Embryonic facial prominence (tissue), 1 donor: ENCODE results near the gene PLCB1.

Experiments
- DNase-seq: peaks from one replicate; pipeline ENCODE4 v3.0.0-alpha.2; 2016; ENCODE audit errors: extremely low spot score

The PLCB1 gene

DNA sequence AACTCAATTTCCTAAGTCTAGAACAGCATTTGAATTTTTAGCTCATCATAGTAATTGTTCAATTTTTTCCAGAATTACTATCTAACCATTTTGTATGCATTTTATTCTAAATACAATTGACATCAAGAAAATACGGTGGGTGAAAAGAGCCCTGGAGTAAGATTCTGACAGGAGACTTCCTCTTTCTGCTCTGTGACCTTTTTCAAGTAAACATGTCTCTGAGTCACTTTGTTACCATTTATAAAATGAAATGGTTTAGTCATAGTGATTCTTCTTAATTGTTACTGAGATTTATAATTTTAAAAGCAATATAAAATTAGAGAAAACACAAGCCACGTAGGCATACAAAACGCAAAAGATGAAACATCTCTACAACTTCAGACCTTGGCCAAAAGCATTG lies 80.2 kb downstream of the PLCB1 start:
- no peak for DNase-seq

- no peak for DNase-seq
These were observed 81.2 kb downstream of the PLCB1 start for GRCh38 chr20:8213270-8213669.

- no peak for DNase-seq
These were observed 81.9 kb downstream of the PLCB1 start for GRCh38 chr20:8213831-8214587.

- no peak for DNase-seq
These were observed 83.3 kb downstream of the PLCB1 start for GRCh38 chr20:8215361-8215781.

DNA sequence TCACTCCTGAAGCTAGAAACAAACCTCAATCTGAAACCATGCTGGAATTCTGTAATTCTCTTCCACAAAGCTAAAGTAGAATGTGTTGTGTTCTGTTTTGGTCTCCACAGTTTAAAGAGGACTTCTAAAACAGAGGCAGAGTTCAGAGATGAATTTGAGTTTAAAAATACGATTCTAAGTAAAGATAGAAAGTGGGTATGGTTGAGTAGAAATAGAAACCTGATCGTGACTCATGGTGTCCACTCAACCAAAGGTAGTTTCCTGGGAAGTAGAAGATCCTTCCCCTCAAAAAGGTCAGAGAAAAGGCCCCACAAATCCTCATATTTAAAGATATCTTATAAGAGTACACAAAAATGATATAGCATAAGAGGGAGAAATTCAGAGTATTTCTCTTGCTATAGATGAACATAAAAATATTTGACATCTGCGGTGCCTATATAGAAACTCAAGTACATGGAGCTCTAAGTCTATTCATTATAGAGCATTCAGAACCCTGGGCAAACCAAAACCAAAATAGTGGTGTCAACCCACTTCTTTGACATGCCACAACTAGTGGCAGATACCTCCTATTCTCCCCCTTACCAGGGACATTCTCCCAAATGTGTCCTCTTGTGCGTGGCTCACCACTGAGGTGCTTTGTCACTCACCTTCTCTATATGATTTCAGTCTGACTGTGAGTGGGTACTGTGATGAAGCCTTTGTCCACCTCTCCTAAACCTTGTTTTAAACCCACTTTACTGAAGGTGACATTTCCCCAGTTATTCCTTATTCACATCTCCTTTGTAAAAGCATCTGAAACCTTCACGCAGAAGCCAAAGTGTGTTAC lies 84.5 kb downstream of the PLCB1 start:
- DNase-seq: no peak

DNA sequence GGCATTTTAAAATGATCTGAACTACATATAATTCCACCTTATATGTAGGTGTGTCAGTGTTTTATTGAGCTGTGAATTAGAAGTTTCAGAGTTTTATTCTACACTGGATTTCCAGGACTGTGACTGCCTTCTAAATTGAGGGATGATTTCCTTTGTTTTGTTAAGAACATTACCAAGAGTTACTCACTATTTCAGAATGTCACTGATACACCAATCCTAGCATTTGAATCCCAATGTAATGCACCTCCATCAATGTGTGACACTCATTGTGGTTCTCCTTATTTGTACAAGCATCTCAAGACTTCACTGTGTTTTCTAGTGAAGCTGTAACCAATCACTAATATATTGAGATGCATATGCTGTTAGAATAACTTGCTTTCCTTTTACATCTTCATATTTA lies 86.8 kb downstream of the PLCB1 start:
- no peak for DNase-seq

DNA sequence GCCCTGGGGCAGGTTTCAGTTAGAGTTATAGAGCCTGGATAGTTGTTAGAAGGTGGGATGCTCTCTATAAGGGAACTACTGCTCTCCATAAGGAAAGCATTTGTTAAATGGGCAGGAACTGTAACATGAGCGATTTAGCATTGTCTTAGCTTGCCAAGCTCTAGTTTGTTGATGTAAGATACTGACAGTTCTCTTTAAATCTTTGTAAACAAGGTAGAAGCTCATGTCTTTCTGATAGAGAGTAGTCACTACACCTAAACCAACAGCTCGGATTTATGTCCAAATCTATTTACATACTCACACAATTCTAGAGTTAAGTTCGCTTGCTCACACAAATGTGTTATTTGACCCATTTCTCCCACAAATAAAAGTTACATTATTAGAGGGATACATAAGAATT lies 87.3 kb downstream of the PLCB1 start:
- no peak for DNase-seq

DNA sequence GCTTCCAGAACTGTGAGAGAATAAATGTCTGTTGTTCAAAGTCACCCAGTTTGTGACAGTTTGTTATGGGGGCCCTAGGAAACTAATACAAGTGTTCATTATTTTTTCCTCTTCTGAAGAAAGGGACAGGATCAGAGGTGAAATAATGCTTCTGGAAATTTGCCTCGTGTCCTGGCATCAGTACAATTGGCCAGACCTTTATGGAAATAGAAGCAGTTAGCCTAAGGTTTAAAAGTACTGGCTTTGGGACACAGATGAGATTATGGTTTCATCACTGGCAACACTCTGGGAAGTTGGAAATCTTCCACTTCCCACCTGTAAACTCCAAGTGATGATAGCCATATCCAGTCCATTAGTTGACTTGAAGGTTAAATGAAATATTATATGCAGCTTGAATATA lies 88.7 kb downstream of the PLCB1 start:
- no peak for DNase-seq

GRCh38 chr20:8221887-8222419 lies 89.9 kb downstream of the PLCB1 start:
- no peak for DNase-seq

DNA sequence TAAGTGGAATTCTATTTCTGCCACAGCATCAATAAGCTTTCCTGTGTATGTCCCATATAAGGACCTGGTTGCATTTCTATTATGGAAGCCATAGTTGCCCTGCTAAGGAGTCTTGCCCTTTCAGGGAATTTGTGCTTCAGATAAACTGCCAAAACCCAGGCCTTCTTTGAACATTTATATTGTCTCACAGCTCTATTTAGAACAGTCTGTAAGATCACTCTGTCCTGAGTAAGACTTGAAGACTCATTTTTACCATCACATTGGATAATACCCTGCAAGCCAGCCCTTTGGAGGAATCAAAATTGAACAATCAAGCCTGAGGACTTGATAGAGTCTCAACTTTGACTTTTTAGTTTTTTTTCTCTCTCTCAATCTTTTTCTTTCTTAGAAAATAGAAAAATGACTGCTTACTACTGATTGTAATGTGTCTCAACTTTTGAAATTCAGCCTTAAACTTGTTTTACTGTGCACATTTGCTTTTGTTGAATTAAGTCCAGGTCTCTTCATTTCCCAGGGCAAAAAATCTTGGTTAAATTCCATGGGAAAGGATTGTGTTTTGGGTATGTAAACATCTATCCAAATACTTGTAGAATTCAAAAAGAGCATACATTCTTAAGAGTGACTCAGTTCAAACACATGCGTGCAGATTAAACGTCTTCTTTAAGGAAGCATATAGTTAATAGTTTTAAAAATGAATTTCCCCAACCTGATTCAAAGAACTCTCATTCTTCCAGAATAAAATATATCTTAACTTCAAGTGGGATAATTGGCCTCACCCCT lies 91.2 kb downstream of the PLCB1 start:
- no peak for DNase-seq

DNA sequence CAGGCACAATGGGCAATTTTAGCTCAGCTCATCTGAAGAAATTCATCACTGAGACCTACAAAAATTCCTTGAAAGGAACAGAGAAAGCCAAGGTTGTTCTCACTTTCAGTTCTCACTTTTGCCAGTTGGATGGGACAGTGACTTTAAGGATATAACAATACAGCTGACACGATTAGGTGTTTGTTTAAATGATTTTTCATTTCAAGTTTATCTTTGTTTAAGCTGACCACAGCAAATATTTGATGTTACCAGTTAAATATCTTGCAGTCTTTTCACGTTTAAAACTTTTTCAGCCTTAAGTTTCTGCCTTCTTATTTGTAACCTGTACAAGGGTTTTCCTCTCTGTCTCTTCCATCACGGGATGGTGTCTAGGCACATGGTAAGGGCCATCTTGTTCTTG lies 93.6 kb downstream of the PLCB1 start:
- DNase-seq: no peak

GRCh38 chr20:8226106-8226505 lies 94.0 kb downstream of the PLCB1 start:
- DNase-seq: no peak

DNA sequence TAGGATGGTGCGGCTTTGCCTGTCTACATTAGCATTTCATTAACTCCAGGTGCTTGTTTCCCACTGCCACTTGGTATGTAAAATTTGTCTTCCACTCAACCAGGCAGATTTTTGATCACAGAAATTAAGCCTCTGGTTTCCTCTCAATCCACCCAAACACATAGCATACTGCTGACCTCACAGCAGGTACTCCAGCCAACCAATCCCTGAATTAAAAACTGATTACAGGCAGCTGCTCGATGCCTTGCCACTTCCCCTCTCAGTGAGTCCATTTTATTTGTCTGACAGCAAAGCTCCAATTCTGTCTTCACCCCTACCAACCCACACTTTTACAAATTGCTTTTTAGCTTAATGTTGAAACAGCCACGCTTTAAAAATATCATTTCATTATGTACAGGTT lies 95.2 kb downstream of the PLCB1 start:
- no peak for DNase-seq

GRCh38 chr20:8228315-8228714 lies 96.2 kb downstream of the PLCB1 start:
- no peak for DNase-seq

DNA sequence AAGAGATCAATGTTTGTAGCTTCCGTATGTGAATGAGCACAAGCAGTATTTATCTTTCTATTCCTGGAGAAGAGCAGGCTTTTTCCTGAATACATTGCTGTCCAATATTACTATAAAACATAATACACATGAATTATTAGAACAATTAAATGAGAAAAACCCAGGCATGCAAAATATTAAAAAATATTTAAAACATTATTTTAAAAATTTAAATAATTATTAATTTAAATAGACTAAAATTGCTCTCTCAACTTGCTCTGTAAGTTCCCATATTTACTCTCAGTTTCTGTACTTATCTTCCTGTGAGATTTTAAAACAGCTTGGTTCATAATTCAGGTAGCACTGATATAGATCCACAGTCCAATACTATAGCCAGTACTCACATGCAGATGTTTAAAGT lies 97.0 kb downstream of the PLCB1 start:
- DNase-seq: no peak

GRCh38 chr20:8231038-8231437 lies 99.0 kb downstream of the PLCB1 start:
- DNase-seq: no peak

GRCh38 chr20:8232332-8232731 lies 100.3 kb downstream of the PLCB1 start:
- no peak for DNase-seq

- no peak for DNase-seq
These were observed 102.5 kb downstream of the PLCB1 start for GRCh38 chr20:8234580-8234979.

- no peak for DNase-seq
These were observed 110.0 kb downstream of the PLCB1 start for GRCh38 chr20:8242066-8242465.

GRCh38 chr20:8242827-8243724 lies 111.0 kb downstream of the PLCB1 start:
- DNase-seq: no peak

GRCh38 chr20:8244637-8245036 lies 112.6 kb downstream of the PLCB1 start:
- DNase-seq: no peak
